ENCODE measurements around the gene RAB11FIP4.

Gene RAB11FIP4

DNA sequence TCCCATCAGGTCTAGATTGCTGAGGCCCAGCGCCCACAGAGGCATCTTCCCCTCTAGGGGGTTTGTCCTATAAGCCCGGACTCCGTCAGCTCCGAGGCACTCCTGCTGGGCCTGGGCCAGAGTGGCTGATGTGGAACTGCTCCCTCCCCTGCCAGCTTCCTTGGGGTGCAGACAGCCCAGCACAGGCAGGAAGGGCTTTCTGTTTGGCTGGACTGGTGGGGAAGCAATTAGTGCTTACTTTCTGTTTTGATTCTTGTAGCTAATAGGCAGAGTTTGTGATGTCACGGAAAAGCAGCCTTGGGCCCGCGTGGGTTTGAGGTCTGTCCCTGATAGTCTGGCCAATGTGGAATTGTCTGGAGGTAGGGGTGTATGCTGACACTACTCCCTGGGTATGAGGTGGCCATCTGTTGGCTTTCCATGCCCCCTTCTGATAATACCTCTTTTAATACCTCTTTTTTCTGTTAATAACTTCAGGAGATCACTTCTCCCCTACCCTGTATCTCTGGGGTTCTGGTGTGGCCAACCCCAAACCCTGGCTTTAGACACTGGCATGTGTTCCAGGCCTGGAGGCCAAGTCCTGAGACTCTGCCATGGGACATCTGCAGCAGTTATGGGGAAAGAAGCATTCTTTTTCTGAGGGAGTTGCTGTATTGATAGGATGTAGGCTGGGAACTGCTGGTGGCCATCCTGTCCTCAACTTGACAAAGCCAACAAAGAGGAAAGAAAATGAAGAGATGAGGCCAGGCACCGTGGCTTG, 190.9 kb downstream of the RAB11FIP4 start:
- no peaks in the 10 kb centered on the region for H3K36me3 ChIP-seq
- no peak overlapping the region for H3K27ac ChIP-seq
- TF ChIP-seq, protein P1, sequence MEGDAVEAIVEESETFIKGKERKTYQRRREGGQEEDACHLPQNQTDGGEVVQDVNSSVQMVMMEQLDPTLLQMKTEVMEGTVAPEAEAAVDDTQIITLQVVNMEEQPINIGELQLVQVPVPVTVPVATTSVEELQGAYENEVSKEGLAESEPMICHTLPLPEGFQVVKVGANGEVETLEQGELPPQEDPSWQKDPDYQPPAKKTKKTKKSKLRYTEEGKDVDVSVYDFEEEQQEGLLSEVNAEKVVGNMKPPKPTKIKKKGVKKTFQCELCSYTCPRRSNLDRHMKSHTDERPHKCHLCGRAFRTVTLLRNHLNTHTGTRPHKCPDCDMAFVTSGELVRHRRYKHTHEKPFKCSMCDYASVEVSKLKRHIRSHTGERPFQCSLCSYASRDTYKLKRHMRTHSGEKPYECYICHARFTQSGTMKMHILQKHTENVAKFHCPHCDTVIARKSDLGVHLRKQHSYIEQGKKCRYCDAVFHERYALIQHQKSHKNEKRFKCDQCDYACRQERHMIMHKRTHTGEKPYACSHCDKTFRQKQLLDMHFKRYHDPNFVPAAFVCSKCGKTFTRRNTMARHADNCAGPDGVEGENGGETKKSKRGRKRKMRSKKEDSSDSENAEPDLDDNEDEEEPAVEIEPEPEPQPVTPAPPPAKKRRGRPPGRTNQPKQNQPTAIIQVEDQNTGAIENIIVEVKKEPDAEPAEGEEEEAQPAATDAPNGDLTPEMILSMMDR (IDR thresholded peaks at IDR 0.05; ENCODE audit: low read depth, low read length): no peak
- H3K4me3 ChIP-seq (ENCODE audit: low read depth, low read length): no peak overlapping the region
- DNase-seq: no peak
- no peaks in the 10 kb centered on the region for H3K27me3 ChIP-seq (ENCODE audit: insufficient read depth, low read depth, severe bottlenecking)
- H3K9me3 ChIP-seq (ENCODE audit: severe bottlenecking): no peaks in the 10 kb centered on the region

DNA sequence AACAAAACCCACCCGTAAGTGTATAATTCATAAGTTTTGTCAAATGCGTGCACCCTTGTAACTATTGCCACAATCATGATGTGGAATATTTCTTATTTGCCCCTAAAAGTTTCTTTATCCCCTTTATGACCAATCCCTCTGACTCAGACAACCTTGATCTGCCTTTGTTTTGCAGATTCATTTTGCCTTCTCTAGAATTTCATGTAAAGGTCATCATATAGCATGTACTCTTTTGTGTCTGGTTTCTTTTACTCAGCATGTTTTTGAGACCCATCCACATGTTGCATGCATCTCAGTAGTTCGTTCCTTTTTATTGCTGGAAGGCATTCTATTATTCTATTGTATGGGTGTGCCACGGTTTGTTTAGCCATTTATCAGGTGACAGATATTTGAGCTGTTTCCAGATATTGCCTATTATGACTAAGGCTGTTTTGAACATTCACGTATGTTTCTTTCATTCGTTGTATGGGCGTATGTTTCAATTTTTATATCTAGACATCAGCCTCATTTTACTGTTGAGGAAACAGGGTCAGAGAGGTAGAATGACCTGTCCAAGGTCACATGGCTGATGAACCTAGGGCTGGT, 192.4 kb downstream of the RAB11FIP4 start:
- TF ChIP-seq, protein P1 (IDR thresholded peaks at IDR 0.05; ENCODE audit: low read depth, low read length): no peak
- Histone ChIP-seq H3K27me3 (ENCODE audit: insufficient read depth, low read depth, severe bottlenecking) (no peaks in the 10 kb centered on the region), H3K27ac (no peak overlapping the region), H3K36me3 (no peaks in the 10 kb centered on the region), H3K9me3 (ENCODE audit: severe bottlenecking) (no peaks in the 10 kb centered on the region), H3K4me3 (ENCODE audit: low read depth, low read length) (no peak overlapping the region)
- DNase-seq: no peak

DNA sequence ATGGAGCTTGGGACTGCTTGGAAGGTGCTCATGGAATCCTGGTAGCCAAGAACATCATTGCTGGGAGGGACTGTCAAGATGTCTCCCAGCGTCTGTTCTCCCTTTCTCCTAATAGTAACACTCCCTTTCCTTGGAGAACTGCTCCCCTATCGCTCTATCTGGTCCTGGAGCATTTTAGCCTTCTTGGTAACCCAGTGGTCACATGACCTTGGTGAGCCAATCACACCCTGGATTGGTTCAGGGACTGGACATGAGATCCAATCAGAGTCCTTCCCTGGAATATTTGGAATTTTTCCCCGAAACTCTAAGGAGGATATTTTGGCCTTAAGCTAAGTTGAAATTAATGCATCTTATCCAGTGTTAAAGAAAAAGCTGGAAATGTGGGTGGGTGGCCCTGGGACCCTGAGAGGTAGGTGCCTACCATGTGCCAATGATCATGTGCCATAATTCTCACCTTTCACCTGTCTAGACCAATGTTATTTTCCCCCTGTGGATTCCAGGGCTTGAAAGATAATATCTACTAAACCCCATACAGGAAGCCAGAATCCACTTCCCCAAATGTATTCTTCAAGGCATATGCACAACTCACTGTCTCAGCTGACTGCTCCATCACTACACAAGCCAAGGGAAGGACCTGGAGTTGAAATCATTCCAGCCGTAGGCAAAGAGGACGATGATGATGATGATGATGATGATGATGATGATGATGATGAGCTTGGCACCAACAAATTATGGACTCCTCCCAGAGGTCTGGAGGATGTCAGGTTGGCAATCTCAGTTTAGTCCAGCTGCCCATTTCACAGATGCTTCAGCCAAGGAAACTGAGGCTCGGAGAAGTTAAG, 193.2 kb downstream of the RAB11FIP4 start:
- H3K9me3 ChIP-seq (ENCODE audit: severe bottlenecking): no peaks in the 10 kb centered on the region
- no peak overlapping the region for H3K27ac ChIP-seq
- H3K27me3 ChIP-seq (ENCODE audit: insufficient read depth, low read depth, severe bottlenecking): no peaks in the 10 kb centered on the region
- H3K36me3 ChIP-seq: no peaks in the 10 kb centered on the region
- TF ChIP-seq, protein P1 (IDR thresholded peaks at IDR 0.05; ENCODE audit: low read depth, low read length): no peak
- H3K4me3 ChIP-seq (ENCODE audit: low read depth, low read length): no peak overlapping the region
- DNase-seq: no peak

DNA sequence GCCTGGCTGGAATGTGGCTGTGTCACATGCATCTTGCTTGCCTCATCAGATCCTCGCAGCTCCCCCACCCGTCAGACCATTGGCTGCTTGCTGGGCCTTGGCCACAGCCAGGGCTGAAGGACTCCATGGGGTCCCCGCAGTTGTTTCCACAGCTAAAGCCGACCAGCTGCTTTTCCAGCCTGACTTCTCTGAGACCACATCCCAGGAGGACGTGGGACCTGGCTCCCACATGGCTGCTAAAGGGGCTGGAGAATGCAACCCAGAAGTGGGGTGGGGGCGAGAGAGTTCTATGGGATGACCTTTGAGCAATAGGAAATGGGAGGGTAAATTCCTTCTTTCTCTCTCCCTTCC, 193.8 kb downstream of the RAB11FIP4 start:
- Histone ChIP-seq H3K36me3 (no peaks in the 10 kb centered on the region), H3K9me3 (ENCODE audit: severe bottlenecking) (no peaks in the 10 kb centered on the region), H3K27ac (no peak overlapping the region), H3K4me3 (ENCODE audit: low read depth, low read length) (no peak overlapping the region), H3K27me3 (ENCODE audit: insufficient read depth, low read depth, severe bottlenecking) (no peaks in the 10 kb centered on the region)
- TF ChIP-seq, protein P1 (IDR thresholded peaks at IDR 0.05; ENCODE audit: low read depth, low read length): no peak
- DNase-seq: no peak

DNA sequence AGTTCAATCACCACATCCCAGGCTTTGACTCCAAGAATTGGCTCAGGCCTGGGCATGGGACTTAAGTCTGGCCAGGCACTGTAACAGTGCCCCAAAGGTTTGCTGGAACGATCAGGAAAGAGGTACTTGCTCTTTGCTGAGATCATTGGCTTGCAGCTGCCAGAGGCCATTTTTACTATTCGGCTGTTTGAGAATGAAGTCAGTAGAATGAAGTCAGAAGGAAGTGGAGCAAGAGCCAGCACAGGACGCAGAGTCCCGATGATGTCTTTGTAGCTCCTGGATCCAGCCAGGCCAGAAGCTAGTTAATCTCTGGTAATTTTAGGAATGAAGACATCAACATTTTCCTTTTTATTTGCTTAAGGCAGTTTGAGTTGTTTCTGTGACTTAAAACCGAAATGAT, 195.5 kb downstream of the RAB11FIP4 start:
- TF ChIP-seq, protein P1 (IDR thresholded peaks at IDR 0.05; ENCODE audit: low read depth, low read length): no peak
- DNase-seq: no peak
- H3K4me3 ChIP-seq (ENCODE audit: low read depth, low read length): no peak overlapping the region
- no peaks in the 10 kb centered on the region for H3K27me3 ChIP-seq (ENCODE audit: insufficient read depth, low read depth, severe bottlenecking)
- no peak overlapping the region for H3K27ac ChIP-seq
- H3K9me3 ChIP-seq (ENCODE audit: severe bottlenecking): no peaks in the 10 kb centered on the region
- no peaks in the 10 kb centered on the region for H3K36me3 ChIP-seq

Measured in WERI-Rb-1 (cell line).